ENCODE measurements around the gene FAR2. TPM values are rescaled to one million over a fixed set of nuclear protein-coding genes. Genes with fewer than 3 reads are reported as not detected.

The FAR2 gene
- total RNA-seq, 2 donors from 2014 or later = 42.5 to 96.7 TPM

DNA sequence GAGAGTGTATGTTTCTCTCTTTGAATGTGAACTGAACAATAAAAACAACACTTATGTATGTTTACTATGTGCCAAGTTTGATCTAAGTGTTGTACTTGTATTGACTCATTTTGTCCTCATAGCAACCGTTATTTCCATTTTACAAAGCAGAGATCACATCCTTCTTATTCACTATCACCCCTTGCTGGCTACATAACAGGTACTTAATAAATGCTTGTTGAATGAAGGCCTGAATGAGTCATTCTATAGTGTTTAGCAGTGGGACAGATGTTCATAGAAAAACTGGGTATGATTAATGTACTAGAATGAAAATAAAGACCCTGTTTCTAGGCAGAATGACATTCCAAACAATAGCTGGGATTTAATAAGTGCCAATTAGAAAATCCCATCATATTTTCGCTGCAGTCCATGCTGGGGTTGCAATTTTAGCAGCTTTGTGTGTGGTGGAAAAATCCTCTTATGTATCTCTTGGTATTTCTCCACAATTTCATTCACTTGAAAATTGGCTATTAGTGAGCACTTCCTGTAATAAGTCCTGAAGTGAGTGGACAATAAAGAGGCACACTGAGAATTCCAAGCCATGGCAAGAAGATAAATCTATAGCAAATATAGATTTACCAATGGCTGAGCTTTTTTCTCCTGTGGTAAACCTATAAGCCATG, 86.0 kb downstream of the FAR2 start:
- Mint-ChIP-seq H3K27ac (no peak overlapping the region), H3K9me3 (peaks cover 2% of the 10 kb centered on the region), H3K36me3 (ENCODE audit: low read depth) (peaks cover 4% of the 10 kb centered on the region), H3K4me1 (peaks cover 6% of the 10 kb centered on the region), H3K4me3 (no peak overlapping the region), H3K27me3 (ENCODE audit: insufficient read depth) (no peaks in the 10 kb centered on the region)
- Histone ChIP-seq H3K9me3 (ENCODE audit: control insufficient read depth, low read length) (peaks cover 8% of the 10 kb centered on the region), H3K4me3 (ENCODE audit: low read length) (no peak overlapping the region), H3K9ac (ENCODE audit: extremely low read depth, low read length, poor library complexity, severe bottlenecking) (no peak overlapping the region), H3K27me3 (ENCODE audit: control insufficient read depth, insufficient read depth, low read length, poor library complexity, severe bottlenecking) (no peaks in the 10 kb centered on the region), H3K4me1 (ENCODE audit: control insufficient read depth, insufficient read depth, low read length) (no peaks in the 10 kb centered on the region), H3K36me3 (ENCODE audit: control insufficient read depth, insufficient read depth, low read length) (no peaks in the 10 kb centered on the region), H3K27ac (ENCODE audit: low read depth, low read length) (no peak overlapping the region)
- 95 to 100% methylated on average over 1 of the region's 2 CpGs for WGBS, 2 experiments (ENCODE audit: insufficient coverage in 1 of 2, insufficient read length in 1 of 2)
- TF ChIP-seq, protein P1, sequence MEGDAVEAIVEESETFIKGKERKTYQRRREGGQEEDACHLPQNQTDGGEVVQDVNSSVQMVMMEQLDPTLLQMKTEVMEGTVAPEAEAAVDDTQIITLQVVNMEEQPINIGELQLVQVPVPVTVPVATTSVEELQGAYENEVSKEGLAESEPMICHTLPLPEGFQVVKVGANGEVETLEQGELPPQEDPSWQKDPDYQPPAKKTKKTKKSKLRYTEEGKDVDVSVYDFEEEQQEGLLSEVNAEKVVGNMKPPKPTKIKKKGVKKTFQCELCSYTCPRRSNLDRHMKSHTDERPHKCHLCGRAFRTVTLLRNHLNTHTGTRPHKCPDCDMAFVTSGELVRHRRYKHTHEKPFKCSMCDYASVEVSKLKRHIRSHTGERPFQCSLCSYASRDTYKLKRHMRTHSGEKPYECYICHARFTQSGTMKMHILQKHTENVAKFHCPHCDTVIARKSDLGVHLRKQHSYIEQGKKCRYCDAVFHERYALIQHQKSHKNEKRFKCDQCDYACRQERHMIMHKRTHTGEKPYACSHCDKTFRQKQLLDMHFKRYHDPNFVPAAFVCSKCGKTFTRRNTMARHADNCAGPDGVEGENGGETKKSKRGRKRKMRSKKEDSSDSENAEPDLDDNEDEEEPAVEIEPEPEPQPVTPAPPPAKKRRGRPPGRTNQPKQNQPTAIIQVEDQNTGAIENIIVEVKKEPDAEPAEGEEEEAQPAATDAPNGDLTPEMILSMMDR (conservative IDR thresholded peaks at IDR 0.05) = no peak
- DNase-seq = no peak

DNA sequence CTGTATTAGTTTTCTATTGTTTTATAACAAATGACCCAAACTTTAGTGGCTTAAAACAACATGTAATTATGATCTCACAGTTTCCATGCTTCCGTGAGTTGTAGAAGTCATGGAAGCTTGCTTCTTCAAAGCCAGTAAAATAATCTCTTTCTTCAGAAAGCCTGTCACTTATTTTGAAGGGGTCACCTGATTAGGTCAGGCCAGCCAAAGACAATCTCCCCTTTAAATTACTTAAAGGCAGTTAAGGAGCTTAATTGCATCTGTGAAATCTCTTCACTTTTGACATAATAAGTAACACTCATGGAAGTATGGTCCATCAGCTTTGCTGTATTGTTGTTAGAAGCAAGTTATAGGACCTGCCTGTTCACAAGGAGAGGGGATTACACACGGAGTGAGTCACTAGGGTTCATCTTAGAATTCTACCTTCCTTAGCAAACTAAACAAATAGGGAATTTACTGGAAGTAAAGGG, 89.8 kb downstream of the FAR2 start:
- H3K27me3 Mint-ChIP-seq (ENCODE audit: insufficient read depth) = no peaks in the 10 kb centered on the region
- Histone ChIP-seq H3K36me3 (ENCODE audit: control insufficient read depth, insufficient read depth, low read length) (no peaks in the 10 kb centered on the region), H3K27ac (ENCODE audit: low read depth, low read length) (no peak overlapping the region), H3K4me1 (ENCODE audit: control insufficient read depth, insufficient read depth, low read length) (peaks cover 6% of the 10 kb centered on the region), H3K27me3 (ENCODE audit: control insufficient read depth, insufficient read depth, low read length, poor library complexity, severe bottlenecking) (no peaks in the 10 kb centered on the region), H3K4me3 (ENCODE audit: low read length) (no peak overlapping the region), H3K9ac (ENCODE audit: extremely low read depth, low read length, poor library complexity, severe bottlenecking) (no peak overlapping the region), H3K9me3 (ENCODE audit: control insufficient read depth, low read length) (peaks cover 6% of the 10 kb centered on the region)
- H3K27ac Mint-ChIP-seq = no peak overlapping the region
- WGBS, 2 experiments (ENCODE audit: insufficient coverage in 1 of 2, insufficient read length in 1 of 2) = 87 to 100% methylated on average over 1 to 2 of the region's 2 CpGs
- H3K9me3 Mint-ChIP-seq = peaks cover 2% of the 10 kb centered on the region
- no peak for DNase-seq
- H3K4me1 Mint-ChIP-seq = peaks cover 33% of the 10 kb centered on the region
- peaks cover 4% of the 10 kb centered on the region for H3K36me3 Mint-ChIP-seq (ENCODE audit: low read depth)
- TF ChIP-seq, protein P1 (conservative IDR thresholded peaks at IDR 0.05) = no peak
- no peak overlapping the region for H3K4me3 Mint-ChIP-seq

DNA sequence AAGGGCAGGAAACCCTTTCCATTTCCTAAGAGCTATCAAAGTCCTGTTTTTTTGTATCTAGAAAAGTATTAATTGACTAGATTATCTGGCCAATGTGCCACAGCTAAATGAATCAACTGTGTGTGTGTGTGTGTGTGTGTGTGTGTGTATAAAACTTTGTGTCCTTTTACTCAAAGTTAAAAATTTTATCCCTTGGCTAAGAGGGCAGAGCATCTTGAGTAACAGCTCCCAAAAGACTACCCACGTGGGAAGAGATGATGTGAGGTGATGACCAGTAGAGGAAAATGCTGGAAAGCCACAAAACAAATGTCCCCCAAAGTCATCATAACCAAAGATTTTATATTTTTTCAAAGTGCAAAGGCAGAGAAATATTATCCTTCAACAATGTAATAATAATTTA, 90.3 kb downstream of the FAR2 start:
- Mint-ChIP-seq H3K27ac (no peak overlapping the region), H3K4me1 (peaks cover 33% of the 10 kb centered on the region), H3K27me3 (ENCODE audit: insufficient read depth) (no peaks in the 10 kb centered on the region), H3K36me3 (ENCODE audit: low read depth) (peaks cover 4% of the 10 kb centered on the region), H3K9me3 (peaks cover 2% of the 10 kb centered on the region), H3K4me3 (no peak overlapping the region)
- Histone ChIP-seq H3K36me3 (ENCODE audit: control insufficient read depth, insufficient read depth, low read length) (no peaks in the 10 kb centered on the region), H3K27ac (ENCODE audit: low read depth, low read length) (no peak overlapping the region), H3K4me3 (ENCODE audit: low read length) (no peak overlapping the region), H3K4me1 (ENCODE audit: control insufficient read depth, insufficient read depth, low read length) (peaks cover 6% of the 10 kb centered on the region), H3K9me3 (ENCODE audit: control insufficient read depth, low read length) (peaks cover 6% of the 10 kb centered on the region), H3K27me3 (ENCODE audit: control insufficient read depth, insufficient read depth, low read length, poor library complexity, severe bottlenecking) (no peaks in the 10 kb centered on the region), H3K9ac (ENCODE audit: extremely low read depth, low read length, poor library complexity, severe bottlenecking) (no peak overlapping the region)
- WGBS, 2 experiments (ENCODE audit: insufficient coverage in 1 of 2, insufficient read length in 1 of 2) = 75% methylated on average over 1 of the region's 1 CpG; no CpG with 5 or more reads in 1 of the 2 experiments
- TF ChIP-seq, protein P1 (conservative IDR thresholded peaks at IDR 0.05) = no peak
- DNase-seq = no peak
